ENCODE measurements around the gene ZNF784. TPM values are rescaled to one million over a fixed set of nuclear protein-coding genes. Genes with fewer than 3 reads are reported as not detected.

ZNF784 gene
- total and polyA plus RNA-seq, 2 of the 8 experiments (the other 6 are each of a cell fraction or from before 2014, with no cell fraction given): 6.5 to 8.0 TPM

- no peak overlapping the region for H3K18ac ChIP-seq (ENCODE audit: extremely low read depth, low read length)
- no peak overlapping the region for H3K56ac ChIP-seq (replicated peaks; ENCODE audit: insufficient read length, low read depth, low read length)
- no peaks in the 10 kb centered on the region for H3K4me1 ChIP-seq (replicated peaks in 1 of 4; ENCODE audit: control insufficient read depth in 3 of 4, insufficient read depth in 4 of 4, low read length in 3 of 4)
- TF ChIP-seq TEAD4 (IDR thresholded peaks at IDR 0.05; ENCODE audit: low read depth, low read length): no peak
- TF ChIP-seq POLR2AphosphoS5 (IDR thresholded peaks at IDR 0.05; ENCODE audit: low read depth, low read length): no peak
- no peak for TF ChIP-seq GABPA (IDR thresholded peaks at IDR 0.05; ENCODE audit: borderline replicate concordance, insufficient read depth, low read length)
- H2BK120ac ChIP-seq (replicated peaks; ENCODE audit: low read depth, low read length): no peak overlapping the region
- FAIRE-seq (no peak), DNase-seq (ENCODE audit: low read depth in 1 of 2, low spot score in 2 of 2) (no peak)
- H3K27me3 ChIP-seq (replicated peaks in 1 of 4; ENCODE audit: control insufficient read depth in 3 of 4, extremely low read depth in 1 of 4, insufficient read depth in 3 of 4, low read length in 3 of 4): peaks cover 0 to 2% (median 0%) of the 10 kb centered on the region in 4 experiments; a peak in 1 of 7 replicates
- no peak overlapping the region for H2BK15ac ChIP-seq (ENCODE audit: low read length)
- H3K79me1 ChIP-seq (ENCODE audit: low read depth, low read length): no peaks in the 10 kb centered on the region
- CTCF ChIA-PET (ENCODE audit: partially characterized antibody): interaction anchor here (0.8 to 8.0 kb wide), 7 partner anchors 12 to 477 kb away, joined by 3 to 38 read pairs (median 3); partner anchors contain the start of gene ZNF865
- H4K20me1 ChIP-seq (replicated peaks in 1 of 2; ENCODE audit: control insufficient read depth in 1 of 2, insufficient read depth in 2 of 2, low read length in 2 of 2): peaks cover 2 to 3% of the 10 kb centered on the region in 2 experiments
- H3K23ac ChIP-seq (ENCODE audit: insufficient read length): no peak overlapping the region
- no peaks in the 10 kb centered on the region for H3K23me2 ChIP-seq (ENCODE audit: low read depth, low read length)
- H2BK12ac ChIP-seq (ENCODE audit: low read depth, low read length): no peak overlapping the region
- H4K8ac ChIP-seq (ENCODE audit: extremely low read depth, insufficient read depth, low read length): no peak overlapping the region
- H3K36me3 ChIP-seq (ENCODE audit: control insufficient read depth in 2 of 4, insufficient read depth in 4 of 4, low read length in 3 of 4): peaks cover 0 to 42% (median 4%) of the 10 kb centered on the region in 4 experiments; a peak in 6 of 8 replicates
- H2BK5ac ChIP-seq (ENCODE audit: low read depth, low read length): no peak overlapping the region
- H3K14ac ChIP-seq (ENCODE audit: insufficient read length): no peak overlapping the region
- H3K27ac ChIP-seq (ENCODE audit: low read depth, low read length): no peak overlapping the region
- no peak overlapping the region for H3K9ac ChIP-seq (replicated peaks in 1 of 4; ENCODE audit: extremely low read depth in 1 of 4, low read depth in 3 of 4, low read length in 3 of 4)
- no peak overlapping the region for H2AK5ac ChIP-seq (ENCODE audit: low read depth, low read length)
- H3K4me2 ChIP-seq (ENCODE audit: insufficient read depth in 1 of 2, low read depth in 2 of 2, low read length in 2 of 2): no peak overlapping the region
- POLR2A ChIA-PET (ENCODE audit: partially characterized antibody): interaction anchor here (0.8 to 6.1 kb wide), 9 partner anchors 7 to 235 kb away, joined by 3 to 32 read pairs (median 5); partner anchors contain the start of genes CCDC106, FIZ1 and ZNF865
- H3K4ac ChIP-seq (replicated peaks; ENCODE audit: insufficient read length, low read depth, low read length): no peak overlapping the region
- H4K5ac ChIP-seq (ENCODE audit: insufficient read length, low read depth, low read length): no peak overlapping the region
- WGBS, 2 experiments (ENCODE audit: extremely low coverage in 1 of 2, insufficient coverage in 1 of 2, insufficient read length in 1 of 2, insufficient replicate concordance in 2 of 2, low coverage in 1 of 2, low lambda C conversion rate in 2 of 2, missing lambda C conversion rate in 1 of 2): 98% methylated on average over 5 of the region's 7 CpGs; no CpG with 5 or more reads in 1 of the 2 experiments
- no peak overlapping the region for H3K4me3 ChIP-seq (ENCODE audit: extremely low read depth in 1 of 4, insufficient read depth in 2 of 4, low read depth in 3 of 4, low read length in 4 of 4)
- H2AFZ ChIP-seq (ENCODE audit: low read length): no peak overlapping the region
- H3K79me2 ChIP-seq (ENCODE audit: control insufficient read depth in 1 of 2, insufficient read depth in 2 of 2, low read length in 2 of 2): no peaks in the 10 kb centered on the region
- H4K91ac ChIP-seq (replicated peaks; ENCODE audit: insufficient read length, low read length): no peak overlapping the region
- no peak overlapping the region for H2BK20ac ChIP-seq (ENCODE audit: low read length)
- no peaks in the 10 kb centered on the region; a peak in 1 of 4 replicates for H3K9me3 ChIP-seq (ENCODE audit: insufficient read depth in 2 of 2, low read depth in 1 of 2, low read length in 1 of 2)
These were observed 5.9 kb downstream of the ZNF784 start for GRCh38 chr19:55618426-55618825.
